GF-D8 (cell line): ENCODE results near the gene SPOCK1.
"Not testable (repeated sequence)": the region's sequence is repeated elsewhere in the genome, so short reads cannot be mapped to it uniquely, and the experiment has no call there.

Source experiments
- DNase-seq: peaks from one replicate; lab custom pipeline; 2025; lab: John Stamatoyannopoulos, UW

Gene SPOCK1

DNA sequence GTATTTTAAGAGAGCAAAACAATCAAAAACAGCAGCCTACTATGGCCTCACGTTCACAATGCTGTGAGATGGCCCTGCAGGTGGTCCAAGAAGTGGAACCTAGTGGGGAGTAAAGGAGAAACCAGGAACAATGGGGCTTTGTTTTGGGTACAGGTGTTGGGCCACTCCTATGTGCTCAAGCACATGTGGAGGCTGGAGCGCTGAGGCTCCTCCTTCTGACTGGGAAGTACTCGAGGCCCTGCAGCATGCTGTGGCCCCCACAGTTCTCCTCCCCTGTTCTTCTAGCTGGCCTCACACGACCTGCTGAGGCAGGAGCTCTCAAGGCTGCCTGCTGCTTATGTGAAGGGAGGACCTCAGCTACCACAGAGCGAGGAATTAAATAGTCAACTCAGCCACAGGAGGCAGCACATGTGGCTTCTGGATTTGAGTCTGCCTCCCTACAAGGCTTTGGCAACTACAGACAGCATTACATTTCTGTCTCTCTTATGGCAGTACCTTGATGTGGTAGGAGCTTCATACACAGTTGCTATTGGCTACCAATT is 482.3 kb downstream of the SPOCK1 start:
- no peak for DNase-seq

- no peak for DNase-seq
Measured at GRCh38 chr5:137015540-137016116, 483.5 kb downstream of the SPOCK1 start.

DNA sequence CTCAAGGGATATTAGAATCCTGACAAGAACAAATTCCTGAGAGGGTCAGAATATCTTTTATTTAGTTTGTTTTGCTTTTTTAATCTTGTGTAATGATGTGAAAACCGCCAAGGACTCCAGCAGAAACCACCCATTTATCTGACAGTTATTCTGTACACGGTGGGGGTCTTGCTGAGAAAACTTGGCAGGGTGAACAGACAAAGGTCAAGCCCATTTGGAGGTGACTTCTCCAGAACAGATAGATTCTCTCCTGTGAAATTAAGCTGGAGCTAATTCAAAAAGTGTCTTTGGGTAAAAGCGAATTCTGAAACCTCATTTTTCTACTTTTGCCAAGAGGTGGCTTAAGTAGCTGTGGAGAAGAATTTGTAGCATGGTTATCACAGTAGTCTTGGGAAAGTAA is 484.4 kb downstream of the SPOCK1 start:
- DNase-seq = no peak

DNA sequence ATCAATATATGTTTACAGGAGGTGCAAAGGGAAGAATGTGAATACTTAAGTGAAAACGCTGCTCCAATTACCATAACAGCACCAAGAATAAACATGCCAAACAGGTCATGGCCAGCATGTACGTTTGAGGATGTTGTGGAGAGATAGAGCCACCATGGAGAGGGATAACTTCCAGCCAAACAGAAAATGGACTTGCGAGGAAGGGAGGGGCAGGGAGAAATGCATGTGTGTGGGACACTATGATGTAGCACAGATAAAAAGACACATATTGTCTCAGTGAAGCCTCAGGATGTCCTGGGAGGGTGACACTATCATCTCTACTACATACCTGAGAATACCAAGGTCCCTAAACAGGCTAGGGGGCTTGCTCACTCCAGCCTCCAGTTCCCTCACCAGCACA is 488.9 kb downstream of the SPOCK1 start:
- no peak for DNase-seq

DNA sequence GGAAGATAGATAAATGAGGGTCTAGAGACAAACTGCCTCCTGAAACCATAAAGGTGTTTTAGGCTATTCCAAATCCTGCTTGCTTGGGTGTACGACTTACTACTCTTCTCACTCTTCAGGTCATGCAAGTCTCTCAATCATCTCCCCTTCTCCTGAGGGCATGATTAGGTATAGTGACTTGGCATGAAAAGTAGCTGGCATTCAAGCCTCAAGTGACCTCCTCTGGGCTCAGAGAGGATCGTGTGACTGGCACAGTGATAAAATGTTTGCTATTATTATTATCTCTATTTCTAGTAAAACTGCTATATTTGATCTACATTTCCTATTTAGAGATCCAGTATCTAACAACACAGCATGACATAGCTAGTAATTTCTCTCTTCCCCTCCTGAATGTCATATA is 494.8 kb downstream of the SPOCK1 start:
- DNase-seq = no peak

DNA sequence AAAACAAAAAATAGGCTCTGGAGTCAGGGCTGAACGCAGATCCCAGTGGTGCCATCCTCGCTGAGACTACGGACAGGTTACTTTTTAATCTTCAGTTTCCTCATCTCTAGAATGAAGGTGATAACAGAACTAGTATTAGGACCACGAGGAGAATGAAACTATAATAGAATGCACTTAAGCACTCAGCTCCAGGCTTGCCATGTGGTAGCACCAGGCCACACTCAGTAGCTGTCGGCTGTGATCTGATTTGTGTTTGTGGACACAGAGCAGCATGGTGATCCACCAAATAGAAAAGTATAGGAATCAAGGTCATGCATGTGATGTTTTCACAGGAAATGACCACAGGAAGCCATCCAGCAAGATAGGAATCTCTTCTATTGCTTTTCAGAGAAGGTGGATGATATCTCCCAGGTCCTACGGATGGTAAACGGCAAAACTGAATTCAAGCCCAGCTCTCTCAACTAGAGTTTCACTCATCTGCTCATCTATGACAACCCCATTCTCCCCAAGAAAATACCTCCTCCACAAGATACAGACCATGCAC is 498.0 kb downstream of the SPOCK1 start:
- no peak for DNase-seq

DNA sequence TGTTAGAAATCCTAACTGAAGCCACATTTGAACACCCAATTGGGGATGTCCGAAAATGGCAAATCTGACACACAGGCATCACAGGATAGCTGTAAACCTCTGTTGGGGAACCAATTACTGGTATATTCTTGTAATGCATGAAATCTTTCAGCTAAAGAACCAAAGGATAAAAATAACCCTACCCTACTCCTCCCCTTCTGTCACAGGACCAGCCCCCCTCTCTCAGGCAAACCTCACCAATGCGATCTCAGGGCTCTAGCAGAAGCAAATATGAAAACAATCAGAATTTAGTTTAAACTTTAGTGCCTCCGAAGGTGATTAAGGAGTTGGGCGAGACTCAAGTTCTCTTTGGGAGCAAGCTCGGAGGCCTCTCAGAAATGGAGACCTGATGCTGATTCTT is 499.3 kb downstream of the SPOCK1 start:
- DNase-seq = no peak

GRCh38 chr5:136998854-136999357 is 500.2 kb downstream of the SPOCK1 start:
- no peak for DNase-seq

GRCh38 chr5:136994154-136994553 is 505.0 kb downstream of the SPOCK1 start:
- no peak for DNase-seq

GRCh38 chr5:136992796-136993489 is 506.2 kb downstream of the SPOCK1 start:
- DNase-seq = no peak

GRCh38 chr5:136985785-136986475 is 513.2 kb downstream of the SPOCK1 start:
- no peak for DNase-seq

DNA sequence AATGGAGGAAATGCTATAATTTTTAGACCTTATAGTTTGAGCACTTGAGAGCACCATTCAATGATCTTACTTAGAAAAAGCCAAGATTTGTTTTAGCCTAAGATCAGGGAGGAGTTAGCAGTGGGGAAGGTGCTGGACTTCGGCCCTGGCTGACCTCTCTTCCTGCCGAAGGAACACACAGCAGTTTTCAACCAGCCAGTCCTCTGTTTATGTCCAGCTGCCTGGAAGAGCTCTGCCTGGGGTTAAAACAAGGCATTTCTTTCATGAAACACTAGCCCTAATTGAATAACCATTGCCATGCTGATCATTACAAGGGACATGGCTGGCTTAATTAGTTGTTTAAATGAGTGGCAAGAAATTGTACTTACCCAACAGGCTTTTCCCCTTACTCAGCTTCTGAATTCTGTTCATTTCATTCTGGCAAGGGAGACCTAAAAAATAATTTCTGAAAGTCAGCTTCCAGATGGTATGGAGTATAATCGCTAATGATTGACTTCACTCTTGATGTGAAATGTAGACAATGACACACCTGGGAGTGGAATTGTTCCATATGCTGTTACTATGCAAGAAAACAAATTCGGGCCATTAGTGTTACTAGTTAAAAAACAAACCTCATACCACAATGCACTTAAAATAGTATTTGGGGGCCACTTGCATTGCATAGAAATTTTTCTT is 514.2 kb downstream of the SPOCK1 start:
- DNase-seq = no peak

- DNase-seq = no peak
Measured at GRCh38 chr5:136981936-136982335, 517.2 kb downstream of the SPOCK1 start.

- no peak for DNase-seq
Measured at GRCh38 chr5:136979131-136979530, 520.0 kb downstream of the SPOCK1 start.

DNA sequence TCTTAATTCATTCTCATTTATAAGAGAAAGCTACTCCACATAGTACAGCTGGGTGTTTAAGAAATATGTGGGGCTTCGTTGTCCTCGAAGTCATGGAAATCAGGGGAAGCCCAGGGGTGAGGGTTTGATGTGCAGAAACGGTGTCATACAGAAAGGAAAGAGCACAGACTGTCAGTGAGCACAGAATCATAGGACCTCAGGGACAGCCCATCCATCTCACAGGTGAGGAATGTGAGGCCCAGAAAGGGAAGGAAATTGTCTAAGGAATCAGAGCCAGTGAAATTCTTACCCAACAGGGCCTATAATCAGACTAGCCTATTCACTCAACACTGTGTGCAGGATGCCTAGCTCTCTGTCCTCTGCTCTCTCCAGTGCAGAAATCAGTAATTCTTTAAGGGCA is 535.6 kb downstream of the SPOCK1 start:
- no peak for DNase-seq

DNA sequence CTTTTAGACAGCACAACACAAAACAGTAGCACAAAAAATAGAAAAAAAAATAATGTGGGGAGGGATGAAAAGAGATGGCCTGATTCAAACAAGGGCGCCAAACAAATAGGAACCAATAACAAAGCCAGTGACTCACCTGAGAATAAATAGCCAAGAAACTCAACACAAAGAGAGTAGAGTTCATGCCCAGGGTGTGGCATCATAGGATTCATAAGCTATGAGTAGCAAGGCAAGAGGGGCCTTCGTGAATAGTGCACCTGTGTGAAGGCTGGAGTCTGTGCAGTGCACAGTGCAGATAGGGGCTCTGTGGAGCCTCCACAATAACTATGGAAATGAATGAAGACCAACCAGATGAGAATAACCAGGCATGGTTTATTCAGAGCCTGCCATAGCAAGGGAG is 541.7 kb downstream of the SPOCK1 start:
- no peak for DNase-seq

GRCh38 chr5:136954142-136954541 is 545.0 kb downstream of the SPOCK1 start:
- not testable (repeated sequence) for DNase-seq

DNA sequence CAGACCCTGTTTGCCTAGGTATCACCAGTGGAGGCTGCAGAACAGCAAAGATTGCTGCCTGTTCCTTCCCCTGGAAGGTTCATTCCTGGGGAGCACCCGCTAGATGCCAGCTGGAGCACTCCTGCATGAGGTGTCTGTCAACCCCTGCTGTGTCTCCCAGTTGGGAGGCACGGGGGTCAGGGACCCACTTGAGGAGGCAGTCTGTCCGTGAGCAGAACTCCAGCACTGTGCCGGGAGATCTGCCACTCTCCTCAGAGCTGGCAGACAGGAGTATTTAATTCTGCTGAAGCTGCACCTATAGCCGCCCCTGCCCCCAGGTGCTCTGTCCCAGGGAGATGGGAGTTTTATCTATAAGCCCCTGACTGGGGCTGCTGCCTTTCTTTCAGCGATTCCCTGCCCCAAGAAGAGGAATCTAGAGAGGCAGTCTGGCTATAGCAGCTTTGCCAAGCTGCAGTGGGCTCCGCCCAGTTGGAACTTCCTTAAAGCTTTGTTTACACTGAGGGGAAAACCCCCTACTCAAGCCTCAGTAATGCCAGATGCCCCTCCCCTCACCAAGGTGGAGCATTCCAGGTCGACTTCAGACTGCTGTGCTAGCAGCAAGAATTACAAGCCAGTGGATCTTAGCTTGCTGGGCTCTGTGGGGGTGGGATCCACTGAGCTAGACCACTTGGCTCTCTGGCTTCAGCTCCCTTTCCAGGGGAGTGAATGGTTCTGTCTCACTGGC is 545.6 kb downstream of the SPOCK1 start:
- not testable (repeated sequence) for DNase-seq

DNA sequence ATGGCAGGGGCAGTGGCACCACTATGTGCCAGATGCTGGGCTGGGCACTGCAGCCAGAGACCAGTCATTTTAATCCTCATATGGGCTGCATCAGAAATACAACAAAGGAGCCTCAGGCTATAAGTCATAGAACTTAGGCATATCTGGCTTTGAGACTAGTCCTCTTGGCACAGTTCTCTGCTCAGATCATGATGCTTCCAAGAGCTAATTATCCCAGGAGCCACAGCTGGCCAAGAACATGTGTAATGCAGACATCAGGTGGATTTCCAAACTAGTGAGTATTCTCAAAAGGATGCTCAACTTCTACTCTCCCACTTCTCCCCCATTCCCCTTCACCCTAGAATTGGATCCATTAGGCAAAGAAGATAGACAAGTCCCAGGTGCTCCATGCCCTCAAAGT is 571.6 kb downstream of the SPOCK1 start:
- no peak for DNase-seq

DNA sequence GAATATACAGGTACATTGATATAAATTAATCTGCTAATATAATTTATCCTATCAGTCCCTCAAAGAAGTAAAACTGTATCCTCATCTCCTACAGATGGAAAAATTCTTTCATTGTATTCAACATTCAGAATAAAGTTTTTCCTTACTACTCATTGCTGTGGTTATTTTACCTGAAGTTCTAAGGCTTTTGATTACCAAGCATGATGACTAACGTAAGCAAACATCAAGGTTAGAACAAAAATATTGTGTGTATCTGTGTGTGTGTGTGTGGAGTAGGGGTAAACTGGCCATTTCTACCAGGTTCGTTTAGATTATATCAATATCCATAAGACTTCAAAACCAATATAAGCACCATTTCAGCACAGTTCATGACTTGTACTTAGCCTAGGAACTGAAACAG is 573.1 kb downstream of the SPOCK1 start:
- DNase-seq = no peak
